T47D (cell line): Measurements from ENCODE around the gene ZNF37A.
"Not testable (repeated sequence)": the region's sequence is repeated elsewhere in the genome, so short reads cannot be mapped to it uniquely, and the experiment has no call there.

Experiments
- DNase-seq, 2 experiments: peaks; one replicate each; pipeline versions ENCODE4 v3.0.0 to v3.0.0-alpha.2; 2011 to 2012; ENCODE audit warnings: low read depth in 1 of 2, low spot score in 1 of 2
- JUND ChIP-seq: IDR thresholded peaks from 2 replicates; pipeline ENCODE4 v1.6.1; 2012; ENCODE audit warnings: low read depth
- in situ Hi-C: cut with HindIII; loops from 2 replicates; pipeline ENCODE4 v1.10.0; 2016; ENCODE audit warnings: low sequenced_read_pairs, low pct_unique_long_range_greater_than_20kb

The ZNF37A gene

DNA sequence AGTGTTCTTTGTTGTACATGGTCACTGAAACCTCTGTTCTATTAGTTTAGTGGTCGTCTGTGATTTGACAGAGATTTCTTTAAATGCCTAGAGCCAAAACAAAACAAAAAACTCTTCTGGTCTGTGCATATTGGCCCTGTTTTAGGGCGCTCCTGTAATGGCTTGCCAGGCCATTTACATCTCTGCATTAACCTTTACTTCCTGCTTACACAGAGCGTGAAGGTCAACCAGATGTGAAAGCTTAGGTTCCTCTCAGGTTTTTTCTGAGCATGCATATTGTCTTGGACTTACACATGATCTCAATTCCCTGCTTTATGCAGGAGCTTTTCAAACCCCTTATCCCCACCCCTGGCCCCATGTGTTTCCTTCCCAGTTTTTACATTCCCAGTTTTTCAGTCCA lies 9.6 kb downstream of the ZNF37A start:
- in situ Hi-C loops = no loop called here
- no peak for DNase-seq
- no peak for TF ChIP-seq JUND

DNA sequence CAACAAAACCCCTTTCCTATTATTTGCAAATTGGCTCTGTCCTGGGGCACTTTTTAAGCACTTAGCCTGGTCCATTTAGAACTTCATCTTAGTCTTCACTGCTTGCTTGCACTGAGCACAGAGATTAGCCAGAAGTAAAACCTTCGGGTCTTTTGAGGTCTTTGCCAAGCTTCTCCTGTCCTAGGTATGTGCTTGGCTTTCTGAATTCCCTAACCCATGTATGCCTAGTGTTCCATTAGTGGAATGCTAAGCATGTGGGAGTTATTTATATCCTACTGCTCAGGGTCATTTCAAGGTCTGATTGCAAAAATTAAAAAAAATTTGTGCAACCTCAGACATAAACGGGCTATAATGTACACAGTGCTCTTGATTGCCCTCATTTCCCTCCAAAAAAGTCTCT lies 18.0 kb downstream of the ZNF37A start:
- TF ChIP-seq JUND = no peak
- in situ Hi-C loops = no loop called here

DNA sequence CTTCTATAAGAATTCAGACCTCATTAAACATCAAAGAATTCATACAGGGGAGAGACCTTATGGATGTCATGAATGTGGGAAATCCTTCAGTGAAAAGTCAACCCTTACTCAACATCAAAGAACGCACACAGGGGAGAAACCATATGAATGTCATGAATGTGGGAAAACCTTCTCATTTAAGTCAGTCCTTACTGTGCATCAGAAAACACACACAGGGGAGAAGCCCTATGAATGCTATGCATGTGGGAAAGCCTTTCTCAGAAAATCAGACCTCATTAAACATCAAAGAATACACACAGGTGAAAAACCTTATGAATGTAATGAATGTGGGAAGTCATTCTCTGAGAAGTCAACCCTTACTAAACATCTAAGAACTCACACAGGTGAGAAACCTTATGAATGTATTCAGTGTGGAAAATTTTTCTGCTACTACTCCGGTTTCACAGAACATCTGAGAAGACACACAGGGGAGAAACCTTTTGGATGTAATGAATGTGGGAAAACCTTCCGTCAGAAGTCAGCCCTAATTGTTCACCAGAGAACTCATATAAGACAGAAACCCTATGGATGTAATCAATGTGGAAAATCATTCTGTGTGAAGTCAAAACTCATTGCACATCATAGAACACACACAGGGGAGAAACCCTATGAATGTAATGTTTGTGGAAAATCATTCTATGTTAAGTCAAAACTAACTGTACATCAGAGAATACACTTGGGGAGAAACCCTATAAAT lies 24.1 kb downstream of the ZNF37A start:
- in situ Hi-C loops = no loop called here
- peak in 1 of 2 experiments; percentile 46 for DNase-seq
- no peak for TF ChIP-seq JUND

More for the DNA sequence above, 18.0 kb downstream of the ZNF37A start:
- DNase-seq = no peak

DNA sequence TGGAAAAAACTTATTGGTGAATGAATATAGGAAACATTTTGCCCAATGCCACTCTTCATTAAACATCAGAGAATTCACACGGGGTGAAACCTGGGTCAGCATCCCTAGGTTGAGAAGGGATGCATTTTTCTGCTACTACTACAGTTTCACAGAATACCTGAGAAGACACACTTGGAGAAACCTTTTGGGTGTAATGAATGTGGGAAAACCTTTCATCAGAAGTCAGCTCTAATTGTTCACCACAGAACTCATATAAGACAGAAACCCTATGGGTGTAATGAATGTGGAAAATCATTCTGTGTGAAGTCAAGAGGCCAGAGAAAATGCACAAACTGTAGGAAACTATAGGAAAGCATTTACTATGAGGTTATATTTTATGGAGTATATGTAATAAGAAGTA lies 24.9 kb downstream of the ZNF37A start:
- no peak for TF ChIP-seq JUND
- DNase-seq = no peak
- in situ Hi-C loops = no loop called here

DNA sequence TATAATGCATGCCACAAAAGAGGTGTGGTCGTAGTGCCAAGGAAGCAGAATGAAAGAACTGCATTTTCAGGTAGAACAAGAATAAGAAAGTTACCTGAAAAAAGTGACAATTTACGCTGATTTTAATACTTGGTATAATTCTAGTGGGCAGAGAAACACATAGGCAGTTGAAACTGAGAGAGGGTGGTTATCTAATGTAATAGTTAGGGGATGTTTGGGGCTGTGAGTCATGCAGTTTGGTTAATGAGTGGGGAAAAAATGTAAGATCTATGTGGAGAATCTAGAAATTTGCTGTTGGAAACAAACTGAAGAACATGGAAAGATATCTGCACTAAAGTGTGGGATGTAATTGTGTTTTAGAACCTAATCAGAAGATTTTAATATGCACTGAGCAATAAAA lies 33.7 kb downstream of the ZNF37A start:
- no peak for TF ChIP-seq JUND
- in situ Hi-C loops = no loop called here
- no peak for DNase-seq

DNA sequence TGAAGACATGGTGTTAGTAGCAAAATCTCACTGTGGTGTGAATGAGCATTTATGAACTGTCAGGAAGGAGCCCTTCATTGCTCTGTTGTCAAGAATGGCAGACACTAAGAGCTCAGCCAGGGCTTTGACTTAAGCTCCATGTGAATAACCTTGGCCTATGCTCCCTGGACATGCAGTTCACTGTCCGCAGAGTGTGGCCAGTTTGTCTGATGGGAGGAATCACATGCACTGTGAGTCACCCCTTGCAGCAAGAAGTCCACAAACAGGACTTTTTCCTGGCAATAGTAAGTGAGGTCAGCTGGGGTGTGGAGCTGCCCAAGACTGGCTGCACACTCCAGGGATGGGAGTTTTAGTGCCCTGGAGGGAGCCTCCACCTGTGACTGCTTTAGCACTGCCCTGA lies 49.5 kb downstream of the ZNF37A start:
- in situ Hi-C loops = no loop called here
- no peak for DNase-seq
- no peak for TF ChIP-seq JUND

DNA sequence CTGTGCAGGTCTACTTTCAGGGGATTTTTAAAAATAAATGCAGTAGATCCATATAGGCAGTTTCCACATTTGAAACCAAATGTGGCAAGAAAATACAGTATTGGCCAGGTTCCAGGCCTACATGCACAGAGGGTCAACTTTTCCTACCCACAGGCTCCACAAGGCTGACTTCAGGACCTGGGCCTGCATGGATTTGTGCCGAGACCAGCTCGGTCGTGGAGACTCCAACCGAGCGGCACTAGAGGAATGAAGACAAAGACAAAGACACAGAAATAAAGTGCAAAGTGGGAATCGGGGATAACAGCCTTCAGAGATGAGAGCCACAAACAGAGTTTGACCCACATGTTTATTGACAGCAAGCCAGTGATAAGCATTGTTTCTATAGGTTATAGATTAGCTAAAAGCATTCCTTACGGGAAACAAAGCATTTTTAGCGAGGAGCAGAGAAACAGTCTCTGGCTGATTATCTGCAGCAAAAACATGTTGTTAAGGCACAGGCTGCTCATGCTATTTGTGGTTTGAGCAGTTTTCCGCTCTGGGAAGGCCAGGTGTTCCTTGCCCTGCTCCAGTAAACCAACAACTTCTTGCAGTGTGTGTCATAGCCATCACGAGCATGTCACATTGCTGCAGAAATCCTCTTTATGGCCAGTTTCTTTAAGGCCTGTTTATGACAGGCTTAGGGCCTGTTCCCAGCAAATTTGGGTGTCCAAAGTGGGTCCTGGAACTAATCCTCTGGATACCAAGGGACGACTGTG lies 52.6 kb downstream of the ZNF37A start:
- no peak for TF ChIP-seq JUND
- in situ Hi-C loops = no loop called here
- no peak for DNase-seq

DNA sequence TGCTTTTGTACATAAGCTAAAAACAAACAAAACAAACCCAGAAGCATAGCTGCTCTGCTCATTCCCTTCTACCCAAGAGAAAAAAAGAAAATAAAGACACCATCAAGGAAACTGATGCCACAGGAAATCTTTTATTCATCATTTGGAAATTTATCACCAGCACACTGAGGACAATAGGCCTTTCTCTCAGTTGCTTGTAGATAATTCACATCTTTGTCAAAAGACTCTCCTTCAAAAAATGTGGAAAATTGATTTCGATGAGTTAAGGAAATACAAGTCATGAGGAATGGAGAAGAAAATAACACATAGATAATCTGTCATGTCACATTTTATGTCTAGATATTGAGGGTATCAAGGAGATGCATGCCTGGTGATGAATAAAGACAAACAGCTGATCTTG lies 53.5 kb downstream of the ZNF37A start:
- TF ChIP-seq JUND = no peak
- in situ Hi-C loops = no loop called here
- DNase-seq = no peak

DNA sequence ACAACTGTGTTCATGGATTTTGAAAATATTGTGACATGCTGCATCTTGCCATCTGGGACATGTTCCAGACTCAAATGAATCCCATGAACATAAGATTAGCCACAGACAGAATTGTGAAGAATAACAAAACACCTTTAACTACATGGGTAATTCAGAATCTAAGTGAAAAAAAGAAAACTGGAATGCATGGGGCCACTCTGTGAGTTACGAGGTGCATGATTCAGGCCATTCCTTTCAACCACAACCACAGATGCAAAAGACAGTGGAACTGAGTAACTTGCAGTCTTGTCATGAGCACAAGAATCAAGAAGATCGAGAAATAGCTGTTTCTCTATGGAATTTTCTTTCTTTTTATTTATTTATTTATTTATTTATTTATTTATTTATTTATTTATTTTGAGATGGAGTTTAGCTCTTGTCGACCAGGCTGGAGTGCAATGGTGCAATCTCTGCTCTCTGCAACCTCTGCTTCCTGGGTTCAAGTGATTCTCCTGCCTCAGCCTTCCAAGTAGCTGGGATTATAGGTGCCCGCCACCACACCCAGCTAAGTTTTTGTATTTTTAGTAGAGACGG lies 56.8 kb downstream of the ZNF37A start:
- DNase-seq, in situ Hi-C loops: not testable (repeated sequence)

DNA sequence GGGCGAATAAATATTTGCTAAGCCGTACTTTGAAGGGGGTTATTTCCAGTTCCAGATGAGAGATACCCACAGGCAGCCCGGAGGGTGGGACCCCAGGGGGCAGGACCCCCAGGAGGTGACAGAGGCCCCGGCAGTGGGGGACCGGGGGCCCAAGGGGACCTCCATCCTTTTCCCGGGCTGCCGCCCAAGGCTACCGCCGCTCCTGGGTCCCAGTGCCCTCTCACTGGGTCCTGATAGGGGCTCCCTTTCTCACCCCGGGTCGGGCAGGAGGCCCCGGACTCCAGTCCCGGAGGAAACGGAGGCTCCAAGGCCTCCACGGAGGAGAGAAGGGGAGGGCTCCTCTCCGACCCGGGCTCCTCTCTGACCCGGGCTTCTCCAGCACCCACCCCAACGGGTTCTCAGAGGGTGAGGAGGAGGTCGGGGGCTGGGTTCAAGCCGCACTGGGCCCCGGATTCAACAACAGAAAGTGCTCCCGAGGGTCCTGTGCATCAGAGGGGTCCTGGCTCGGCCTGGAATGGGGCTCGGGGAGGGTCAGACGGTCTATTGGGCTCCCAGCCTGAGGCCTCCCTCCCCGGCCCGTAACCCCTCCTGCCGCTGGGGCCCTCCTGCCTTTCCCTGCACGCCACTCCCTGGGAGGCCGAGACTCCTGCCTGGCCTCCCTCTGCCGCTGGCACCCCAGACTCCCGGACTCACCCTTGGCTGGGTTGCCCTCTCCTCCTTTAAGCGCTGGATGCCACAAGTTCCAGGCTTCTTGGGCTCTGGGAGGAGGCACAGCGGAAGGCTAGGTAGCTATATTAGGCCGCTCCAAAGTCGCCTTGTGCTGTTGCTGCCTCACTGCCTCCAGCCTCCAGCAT lies 62.5 kb downstream of the ZNF37A start:
- no peak for DNase-seq
- in situ Hi-C loops = no loop called here
- TF ChIP-seq JUND = no peak

DNA sequence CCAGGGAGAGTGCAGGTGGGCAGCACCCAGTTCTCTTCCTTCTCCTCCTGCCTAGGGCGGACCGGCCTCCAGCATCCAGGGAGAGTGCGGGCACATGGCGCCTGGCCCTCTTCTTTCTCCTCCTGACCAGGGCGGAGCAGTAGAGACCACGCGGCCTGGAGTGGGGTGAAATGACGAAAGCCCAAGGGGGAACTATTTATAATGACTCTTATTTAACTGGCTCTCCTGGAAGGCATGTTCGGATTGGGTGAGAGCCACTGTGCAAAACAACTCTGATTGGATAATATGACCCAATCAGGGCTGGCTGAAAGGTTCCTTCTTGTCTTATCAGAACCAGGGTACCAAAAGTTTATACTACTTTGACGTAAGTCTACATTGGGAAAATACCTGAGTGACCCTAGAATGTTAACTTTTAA lies 63.1 kb downstream of the ZNF37A start:
- in situ Hi-C loops = no loop called here
- TF ChIP-seq JUND = no peak
- DNase-seq = no peak

DNA sequence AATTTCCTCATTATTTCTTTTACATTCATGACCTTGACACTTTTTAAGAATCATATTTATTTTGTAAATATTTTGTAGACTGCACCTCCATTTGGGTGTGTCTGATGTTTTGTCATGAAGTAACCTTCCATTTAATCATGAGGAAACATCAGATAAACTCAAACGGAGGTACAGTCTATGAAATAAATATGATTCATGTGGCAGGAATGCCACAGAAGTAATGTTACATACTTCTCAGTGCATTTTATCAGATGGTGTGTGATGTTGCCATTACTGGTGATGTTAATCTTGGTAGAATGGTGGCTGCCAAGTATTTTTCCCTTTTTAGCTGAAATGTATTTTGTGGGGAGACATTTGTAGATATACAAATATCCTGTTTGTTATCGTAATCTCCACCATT lies 64.9 kb downstream of the ZNF37A start:
- TF ChIP-seq JUND = no peak
- in situ Hi-C loops = no loop called here
- no peak for DNase-seq
